IPS-20b (cell line): ENCODE results near the gene UQCC5.

Experiments used
- H3K27ac ChIP-seq: one replicate; pipeline ENCODE4 v1.5.1; 2013; ENCODE audit warnings: low read length
- H3K27me3 ChIP-seq: 2 replicates; pipeline ENCODE4 v1.6.1; 2013; ENCODE audit warnings: mild to moderate bottlenecking, low read length, inconsistent platforms; ENCODE audit not compliant: insufficient read depth
- H3K36me3 ChIP-seq: 2 replicates; pipeline ENCODE4 v1.6.1; 2013; ENCODE audit warnings: low read depth, mild to moderate bottlenecking, inconsistent platforms, low read length, moderate library complexity; ENCODE audit not compliant: insufficient read depth
- H3K4me1 ChIP-seq: 2 replicates; pipeline ENCODE4 v1.6.1; 2013; ENCODE audit warnings: mild to moderate bottlenecking, control low read depth, inconsistent platforms, low read length, moderate library complexity; ENCODE audit not compliant: insufficient read depth
- H3K4me3 ChIP-seq: 2 replicates; pipeline ENCODE4 v1.5.1; 2013; ENCODE audit warnings: mild to moderate bottlenecking, low read length, inconsistent platforms
- H3K9ac ChIP-seq: 2 replicates; pipeline ENCODE4 v1.6.1; 2013; ENCODE audit warnings: low read depth, mild to moderate bottlenecking, inconsistent platforms, low read length, moderate library complexity
- H3K9me3 ChIP-seq: 2 replicates; pipeline ENCODE4 v1.6.1; 2013; ENCODE audit warnings: mild to moderate bottlenecking, low read depth, low read length, inconsistent platforms; ENCODE audit not compliant: insufficient read depth

Gene UQCC5

DNA sequence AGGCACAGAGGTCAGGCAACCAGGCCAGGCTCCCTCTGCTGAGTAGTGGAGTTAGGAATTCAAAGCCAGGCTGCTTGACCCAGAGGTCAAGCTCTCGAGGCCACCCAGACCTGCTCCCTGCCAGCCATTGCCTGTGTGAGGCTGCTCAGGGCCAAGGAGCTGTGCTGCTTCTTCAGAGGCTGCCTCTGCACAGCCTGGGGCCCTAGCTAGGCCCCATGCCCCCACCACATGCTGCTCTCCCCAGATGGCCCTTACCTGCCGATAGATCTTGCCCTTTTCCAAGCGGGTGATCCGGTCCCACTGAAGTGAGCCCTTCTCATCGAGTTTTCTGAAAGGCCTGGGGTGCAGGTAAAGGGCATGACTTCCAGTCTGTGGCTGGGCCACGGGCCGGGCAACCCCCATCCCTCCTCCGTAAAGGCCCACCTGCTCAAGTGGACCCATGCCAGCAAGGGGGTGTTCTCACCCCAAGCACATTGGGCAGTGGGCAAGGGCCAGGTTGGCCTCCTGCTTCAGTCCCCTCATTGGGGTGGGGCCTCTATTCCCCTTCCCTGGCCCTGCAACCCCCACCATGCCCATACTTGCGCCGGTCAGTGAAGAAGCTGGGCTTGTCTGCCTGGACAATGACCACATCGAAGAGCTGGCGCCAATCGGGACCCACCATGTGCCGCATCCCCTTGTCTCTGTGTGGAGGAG lies 9.2 kb upstream of the UQCC5 start:
- H3K9ac ChIP-seq = no peak overlapping the region
- no peaks in the 10 kb centered on the region for H3K9me3 ChIP-seq
- H3K27me3 ChIP-seq = no peaks in the 10 kb centered on the region
- H3K36me3 ChIP-seq = peaks cover 70% of the 10 kb centered on the region
- H3K4me1 ChIP-seq = peaks cover 1% of the 10 kb centered on the region; the same call in 1 of the 2 replicates
- no peak overlapping the region for H3K27ac ChIP-seq
- no peak overlapping the region for H3K4me3 ChIP-seq

DNA sequence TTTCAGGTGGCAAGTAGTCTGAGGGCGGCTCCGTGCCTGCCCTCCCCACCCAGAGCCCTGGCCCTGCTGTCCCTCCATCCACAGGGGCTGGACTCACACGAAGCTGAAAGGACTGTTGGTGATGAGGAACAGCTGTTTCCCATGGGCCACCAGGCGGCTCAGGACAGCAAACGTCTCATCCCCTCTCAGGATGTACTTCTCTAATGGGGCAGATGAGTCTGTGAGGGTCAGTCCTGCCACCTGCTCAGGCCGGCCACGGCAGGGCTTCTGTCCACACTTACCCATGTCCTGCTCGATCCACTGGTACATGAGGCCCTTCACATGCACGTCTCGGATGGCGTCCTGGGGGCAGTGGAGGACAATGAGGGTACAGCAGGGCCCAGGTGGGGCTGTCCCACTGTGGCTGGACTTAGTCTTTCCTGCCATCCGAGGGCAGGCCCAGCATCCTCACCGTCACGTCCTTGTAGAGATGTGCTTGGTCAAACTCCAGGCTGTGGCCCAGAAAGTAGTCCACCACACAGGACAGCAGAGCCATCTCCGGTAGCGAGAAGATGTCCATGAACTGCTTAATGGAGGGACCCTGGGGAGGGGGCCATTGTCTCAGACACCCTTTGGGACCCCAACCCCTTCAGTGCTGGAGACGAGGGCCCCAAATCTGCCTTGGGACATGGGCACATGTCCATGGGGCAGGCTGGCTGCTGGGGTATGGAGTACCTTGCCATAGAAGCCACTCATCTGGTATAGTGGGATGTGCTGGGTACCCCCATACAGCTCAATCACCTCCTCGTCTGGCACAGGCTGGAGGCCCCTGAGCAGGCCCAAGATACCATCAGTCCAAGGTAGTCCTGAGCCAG lies 8.4 kb upstream of the UQCC5 start:
- no peaks in the 10 kb centered on the region for H3K27me3 ChIP-seq
- H3K4me3 ChIP-seq = no peak overlapping the region
- H3K27ac ChIP-seq = no peak overlapping the region
- no peak overlapping the region for H3K9ac ChIP-seq
- peaks cover 6% of the 10 kb centered on the region; the same call in 1 of the 2 replicates for H3K4me1 ChIP-seq
- peaks cover 70% of the 10 kb centered on the region for H3K36me3 ChIP-seq
- no peaks in the 10 kb centered on the region for H3K9me3 ChIP-seq

DNA sequence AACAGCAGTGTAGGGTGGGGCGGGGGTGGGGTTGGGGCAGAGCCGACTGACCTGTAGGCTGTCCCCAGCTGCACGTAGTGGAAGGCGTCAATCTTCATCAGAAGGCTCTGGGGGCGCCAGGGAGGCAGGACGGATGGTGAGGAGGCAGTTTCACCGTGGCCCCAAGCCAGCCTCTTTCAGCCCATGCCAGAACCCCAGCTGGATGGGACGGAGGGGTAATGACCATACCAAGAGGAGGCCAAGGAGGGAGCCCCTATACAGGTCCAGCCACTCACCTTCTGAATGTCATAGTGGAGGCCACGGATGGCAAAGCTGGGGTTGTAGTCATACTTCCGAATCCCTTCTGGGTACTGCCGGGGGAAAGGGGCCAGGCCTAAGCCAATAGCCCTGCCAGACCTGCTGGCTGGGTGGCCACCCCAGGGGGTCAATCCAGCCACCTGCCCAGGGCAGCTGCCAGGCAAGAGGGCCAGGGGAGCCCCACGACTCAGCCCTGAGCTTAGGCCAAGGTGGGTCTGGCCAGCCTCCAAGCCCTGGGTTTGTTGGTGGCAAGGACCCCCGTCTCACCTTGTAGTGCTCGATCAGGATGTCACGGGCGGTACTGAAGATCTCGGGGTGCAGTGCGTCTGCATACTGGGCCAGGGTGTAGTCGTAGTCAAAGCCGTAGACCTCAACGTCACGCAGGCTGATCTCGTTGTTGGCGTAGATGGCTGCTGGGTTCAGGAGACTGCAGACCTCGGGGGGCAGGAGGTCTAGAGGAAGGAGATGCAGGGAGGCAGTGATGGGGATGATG lies 7.6 kb upstream of the UQCC5 start:
- peaks cover 64% of the 10 kb centered on the region for H3K36me3 ChIP-seq
- H3K9me3 ChIP-seq = no peaks in the 10 kb centered on the region
- H3K4me3 ChIP-seq = no peak overlapping the region
- no peak overlapping the region for H3K9ac ChIP-seq
- H3K4me1 ChIP-seq = peaks cover 6% of the 10 kb centered on the region; the same call in 1 of the 2 replicates
- H3K27ac ChIP-seq = no peak overlapping the region
- no peaks in the 10 kb centered on the region for H3K27me3 ChIP-seq

DNA sequence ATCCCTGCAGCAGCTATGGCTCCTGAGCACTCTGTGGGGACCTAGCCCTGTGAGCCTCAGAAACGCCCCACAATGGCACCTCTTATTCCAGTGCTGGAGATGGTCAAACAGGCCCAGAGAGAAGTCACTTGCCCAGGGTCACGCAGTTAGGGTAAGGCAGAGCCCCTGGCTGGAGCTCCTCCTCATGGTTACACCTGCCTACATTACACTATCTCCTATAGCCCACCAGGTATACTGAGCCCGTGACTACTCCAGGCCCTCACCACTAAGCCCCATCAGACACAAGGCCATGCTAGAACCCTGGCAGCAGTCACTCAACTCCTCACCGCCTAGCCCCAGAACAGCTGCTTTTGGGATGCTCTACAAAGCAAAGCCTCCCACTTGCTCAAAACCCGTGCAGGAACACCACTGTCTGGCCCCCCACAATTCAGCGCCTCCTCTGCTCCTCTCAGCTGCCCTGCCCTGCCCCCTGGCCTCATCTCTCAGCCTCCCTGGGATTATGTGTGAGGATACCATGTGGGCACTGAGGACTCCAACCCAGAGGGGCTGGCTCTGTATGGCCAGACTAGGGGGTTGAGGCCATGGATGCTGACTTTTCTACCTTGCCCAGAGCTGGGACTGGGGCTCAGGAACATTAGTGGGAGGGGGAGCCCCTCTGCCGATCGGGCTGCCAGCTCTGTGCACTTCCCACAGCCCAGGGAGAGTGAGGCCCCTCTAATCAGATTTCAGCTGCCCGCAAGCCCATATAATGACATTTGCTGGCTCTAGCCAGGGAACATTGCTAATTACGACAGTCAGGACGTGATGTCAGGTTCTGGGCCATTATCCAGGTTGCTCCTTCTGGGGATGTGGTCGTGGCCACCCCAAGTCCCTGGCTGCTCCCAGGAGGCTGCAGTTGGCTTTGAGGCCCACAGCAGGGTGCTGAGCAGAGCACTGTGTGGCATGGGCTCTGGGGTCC lies 6.8 kb upstream of the UQCC5 start:
- Histone ChIP-seq H3K36me3 (peaks cover 55% of the 10 kb centered on the region), H3K9ac (no peak overlapping the region)

GRCh38 chr3:52530918-52531826 lies 5.2 kb upstream of the UQCC5 start:
- Histone ChIP-seq H3K9me3 (no peaks in the 10 kb centered on the region), H3K36me3 (peaks cover 42% of the 10 kb centered on the region), H3K4me1 (peaks cover 6% of the 10 kb centered on the region; the same call in 1 of the 2 replicates), H3K9ac (no peak overlapping the region), H3K27ac (no peak overlapping the region), H3K4me3 (0 out of 2 replicates have a peak overlapping the region, but pooled peaks have one; percentile 82), H3K27me3 (no peaks in the 10 kb centered on the region)

More for the DNA sequence above, 6.8 kb upstream of the UQCC5 start:
- no peak overlapping the region for H3K27ac ChIP-seq
- no peaks in the 10 kb centered on the region for H3K27me3 ChIP-seq
- H3K4me1 ChIP-seq = peaks cover 6% of the 10 kb centered on the region; the same call in 1 of the 2 replicates
- H3K9me3 ChIP-seq = no peaks in the 10 kb centered on the region
- no peak overlapping the region for H3K4me3 ChIP-seq

DNA sequence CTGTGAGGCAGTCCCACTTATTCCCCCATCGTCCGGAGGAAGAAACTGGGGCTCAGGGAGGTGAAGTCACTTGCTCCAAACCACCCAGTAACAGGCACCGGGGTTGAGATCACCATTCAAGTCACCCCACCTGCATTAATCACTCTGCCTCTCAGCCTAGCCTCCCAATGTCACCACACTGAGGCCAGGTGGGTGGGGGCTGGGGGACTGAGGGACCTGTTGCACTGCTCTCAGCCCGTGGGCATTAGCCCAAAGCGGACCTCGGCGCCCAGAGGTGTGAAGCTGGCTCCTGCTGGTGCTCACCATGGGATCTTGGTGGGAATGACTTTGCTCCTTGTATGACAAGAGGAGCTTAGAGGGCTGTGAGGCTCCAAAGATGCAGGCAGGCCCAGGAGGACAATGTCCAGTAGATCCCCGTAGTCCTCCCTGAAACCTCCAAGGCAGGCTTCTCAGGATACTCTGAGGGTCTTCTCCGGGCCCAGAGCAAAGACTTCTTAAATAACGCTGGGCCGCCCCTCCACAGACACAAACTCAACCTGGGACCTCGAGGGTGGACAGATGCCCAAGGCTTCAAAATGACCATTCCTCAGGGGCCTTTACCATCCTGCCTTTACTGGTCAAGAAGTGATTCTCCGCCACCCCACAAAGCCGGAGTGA lies 4.4 kb upstream of the UQCC5 start:
- peak overlapping the region; percentile 82 for H3K4me3 ChIP-seq
- peak overlapping the region; percentile 80; the same call in 1 of the 2 replicates for H3K9ac ChIP-seq
- H3K27me3 ChIP-seq = no peaks in the 10 kb centered on the region
- no peaks in the 10 kb centered on the region for H3K9me3 ChIP-seq
- peaks cover 34% of the 10 kb centered on the region for H3K36me3 ChIP-seq
- no peak overlapping the region for H3K27ac ChIP-seq
- H3K4me1 ChIP-seq = peaks cover 6% of the 10 kb centered on the region; the same call in 1 of the 2 replicates

DNA sequence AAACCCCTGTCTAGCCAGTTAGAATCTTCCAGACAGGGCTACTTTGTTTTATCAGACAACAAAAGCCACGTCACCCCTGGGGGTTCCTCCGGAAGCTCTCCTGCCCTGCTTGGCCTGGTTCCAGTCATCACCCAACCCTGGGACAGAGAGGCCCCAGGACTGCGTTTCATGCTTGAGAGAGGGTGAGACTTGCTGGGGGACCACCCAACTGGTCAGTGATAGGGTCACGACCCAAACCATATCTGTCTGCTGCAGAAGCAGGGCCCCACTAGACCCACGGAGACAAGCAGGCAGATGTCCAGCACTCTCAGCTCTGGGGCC lies 3.9 kb upstream of the UQCC5 start:
- peaks cover 29% of the 10 kb centered on the region for H3K36me3 ChIP-seq
- H3K9me3 ChIP-seq = no peaks in the 10 kb centered on the region
- peak overlapping the region; percentile 80 for H3K9ac ChIP-seq
- H3K27ac ChIP-seq = no peak overlapping the region
- H3K4me3 ChIP-seq = peak overlapping the region; percentile 82
- no peaks in the 10 kb centered on the region for H3K27me3 ChIP-seq
- H3K4me1 ChIP-seq = peaks cover 8% of the 10 kb centered on the region

DNA sequence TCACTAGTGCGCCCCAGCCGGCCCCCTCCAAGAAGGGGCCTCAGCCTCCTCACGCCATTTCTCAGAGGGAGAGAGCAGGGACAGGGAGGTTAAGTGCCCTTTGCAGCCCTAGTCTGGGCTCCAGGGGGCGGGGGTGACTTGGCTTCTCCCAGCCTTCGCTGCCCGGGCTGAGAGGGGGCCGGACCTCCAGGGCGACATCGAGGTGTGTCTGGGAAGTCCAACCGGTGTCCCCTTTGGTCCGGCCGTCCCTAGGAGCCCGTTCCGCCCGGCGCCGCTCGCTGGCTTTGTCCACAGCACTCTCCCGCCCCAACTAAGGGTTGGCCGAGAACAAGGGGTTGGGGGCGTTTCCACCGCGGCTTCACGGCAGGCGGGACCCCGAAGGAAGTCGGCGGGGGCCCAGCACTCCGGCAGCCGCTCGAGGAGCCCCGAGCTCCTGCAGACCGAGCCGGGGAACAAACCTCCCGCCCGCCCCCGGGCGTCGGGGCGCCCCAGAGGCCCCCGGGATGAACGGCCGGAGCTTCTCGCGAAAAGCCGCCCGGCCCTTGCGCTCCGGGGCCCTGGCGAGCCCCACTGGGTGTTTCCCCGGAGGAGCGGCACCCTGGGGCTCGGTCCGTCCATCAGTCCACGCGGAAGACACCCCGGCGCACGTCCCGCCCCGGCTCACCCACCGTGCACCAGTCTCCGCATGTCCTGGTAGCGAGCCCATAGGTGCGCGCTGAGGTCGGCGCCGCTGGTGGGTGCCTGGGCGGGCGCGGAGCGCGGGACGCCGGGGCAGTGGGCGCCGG lies 3.4 kb upstream of the UQCC5 start:
- no peak overlapping the region for H3K27ac ChIP-seq
- no peaks in the 10 kb centered on the region for H3K27me3 ChIP-seq
- peak overlapping the region; percentile 82 for H3K4me3 ChIP-seq
- H3K36me3 ChIP-seq = peaks cover 24% of the 10 kb centered on the region
- H3K9me3 ChIP-seq = no peaks in the 10 kb centered on the region
- H3K4me1 ChIP-seq = peaks cover 13% of the 10 kb centered on the region
- H3K9ac ChIP-seq = peak overlapping the region; percentile 80

GRCh38 chr3:52533623-52534280 lies 2.7 kb upstream of the UQCC5 start, which contains the start of gene NT5DC2:
TSS of gene NT5DC2 (minus strand) at chr3:52533857. CDS start at chr3:52533737, 120 bp downstream.
- no peaks in the 10 kb centered on the region for H3K9me3 ChIP-seq
- H3K36me3 ChIP-seq = peaks cover 17% of the 10 kb centered on the region
- H3K9ac ChIP-seq = peak within 1 kb of the TSS; percentile 80
- peak within 1 kb of the TSS; percentile 82 for H3K4me3 ChIP-seq
- no peak within 1 kb of the TSS for H3K27ac ChIP-seq
- H3K4me1 ChIP-seq = peaks cover 14% of the 10 kb centered on the region
- H3K27me3 ChIP-seq = no peaks in the 10 kb centered on the region
